NCI-H2081 (cell line): Measurements from ENCODE around the gene IFI35.
"Not testable (repeated sequence)": the region's sequence is repeated elsewhere in the genome, so short reads cannot be mapped to it uniquely, and the experiment has no call there.

Source experiments
- DNase-seq, 2 experiments: peaks; one replicate each; lab custom pipeline; 2025; lab: John Stamatoyannopoulos, UW

IFI35 gene

GRCh38 chr17:43006639-43007551, at the start of gene IFI35:
IFI35 (plus strand) TSS chr17:43006784; CDS start chr17:43006948, 164 bp downstream.
- peak; percentile 50 to 82 for DNase-seq

GRCh38 chr17:42964161-42964932, 42.2 kb upstream of the IFI35 start, which contains the start of gene AARSD1:
AARSD1 (minus strand) TSS chr17:42964454; CDS start chr17:42964440, 14 bp downstream.
- peak; percentile 94 to 97 for DNase-seq

- DNase-seq = no peak
Observed at GRCh38 chr17:42967925-42968324, 38.7 kb upstream of the IFI35 start.

GRCh38 chr17:42969001-42969581, 37.5 kb upstream of the IFI35 start:
- DNase-seq = peak in 1 of 2 experiments; percentile 34

DNA sequence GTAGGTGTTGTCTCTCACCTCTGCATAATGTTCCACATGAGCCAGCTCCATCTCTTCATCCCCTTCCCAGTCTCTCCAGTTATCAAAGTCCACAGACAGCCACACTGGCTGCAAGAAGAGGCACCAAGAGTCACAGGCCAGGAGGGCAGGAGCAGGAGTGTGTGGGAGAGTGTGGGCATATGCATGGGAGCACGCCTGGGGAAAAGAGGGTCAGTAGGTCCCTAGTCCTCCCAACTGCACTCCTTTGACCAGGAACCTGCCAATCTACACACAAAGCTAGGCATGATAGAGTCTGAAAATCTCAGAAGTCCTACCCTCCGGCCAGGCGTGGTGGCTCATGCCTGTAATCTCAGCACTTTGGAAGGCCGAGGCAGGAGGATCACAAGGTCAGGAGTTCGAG, 35.0 kb upstream of the IFI35 start:
- DNase-seq = no peak

- not testable (repeated sequence) for DNase-seq
Observed at GRCh38 chr17:42973323-42973722, 33.3 kb upstream of the IFI35 start.

GRCh38 chr17:42975265-42975664, 31.3 kb upstream of the IFI35 start:
- no peak for DNase-seq

DNA sequence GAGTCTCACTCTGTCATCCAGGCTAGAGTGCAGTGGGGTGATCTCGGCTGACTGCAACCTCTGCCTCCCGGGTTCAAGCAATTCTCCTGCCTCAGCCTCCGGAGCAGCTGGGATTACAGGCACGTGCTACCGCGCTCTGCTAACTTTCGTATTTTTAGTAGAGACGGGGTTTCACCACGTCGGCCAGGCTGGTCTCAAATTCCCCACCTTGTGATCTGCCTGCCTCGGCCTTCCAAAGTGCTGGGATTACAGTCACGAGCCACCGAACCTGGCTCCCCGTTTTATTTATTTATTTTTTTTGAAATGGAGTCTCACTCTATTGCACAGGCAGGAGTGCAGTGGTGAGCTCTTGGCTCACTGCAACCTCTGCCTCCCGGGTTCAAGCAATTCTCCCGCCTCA, 30.9 kb upstream of the IFI35 start:
- not testable (repeated sequence) for DNase-seq

GRCh38 chr17:42979511-42980273, 26.9 kb upstream of the IFI35 start, which contains the start of gene PTGES3L:
PTGES3L (minus strand) TSS chr17:42980080; CDS start chr17:42980053, 27 bp downstream.
- DNase-seq = peak; percentile 83 to 90

- DNase-seq = peak; percentile 94
Observed at GRCh38 chr17:42980274-42980765, 26.3 kb upstream of the IFI35 start, which contains the start of gene RUNDC1. RUNDC1 (plus strand) TSS chr17:42980565; CDS start chr17:42980577, 12 bp downstream.

- peak; percentile 46 to 67 for DNase-seq
Observed at GRCh38 chr17:42980766-42981397, 25.7 kb upstream of the IFI35 start.

DNA sequence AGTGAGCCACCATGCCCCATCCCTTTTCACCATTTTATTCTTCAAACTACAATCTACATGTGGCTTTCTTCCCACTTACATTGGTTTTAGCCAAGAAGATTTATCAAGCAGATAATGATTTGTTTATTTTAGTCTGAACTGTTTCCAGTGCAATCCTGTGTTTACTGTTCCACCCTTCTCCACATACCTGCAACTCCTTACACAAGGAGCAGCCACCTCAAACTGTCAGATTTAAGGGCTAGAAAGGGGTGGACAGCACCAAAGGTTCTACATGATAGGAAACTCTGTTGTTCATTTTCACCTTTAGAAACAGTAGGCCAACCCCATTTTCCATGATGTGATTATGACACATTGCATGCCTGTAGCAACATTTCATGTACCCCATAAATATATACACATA, 24.3 kb upstream of the IFI35 start:
- no peak for DNase-seq

DNA sequence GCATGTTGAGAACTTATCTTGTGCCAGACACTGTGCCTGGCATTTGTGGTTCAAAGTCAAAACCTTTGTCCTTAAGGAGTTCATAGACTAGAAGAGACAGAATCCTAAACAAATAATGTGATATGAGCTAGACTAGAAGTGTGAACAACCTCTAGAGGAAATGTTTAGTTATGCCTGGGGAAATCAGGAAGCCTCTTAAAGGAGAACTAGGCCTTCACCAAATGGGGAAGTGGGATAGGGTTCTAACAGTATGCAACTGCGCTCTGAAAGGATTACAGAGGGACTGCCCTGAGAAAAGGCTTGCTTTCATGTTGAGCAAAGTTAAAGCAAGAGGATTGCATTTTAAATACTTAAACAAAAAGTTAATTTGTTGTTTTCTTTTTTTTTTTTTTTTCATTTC, 21.4 kb upstream of the IFI35 start:
- no peak for DNase-seq

- DNase-seq = no peak
Observed at GRCh38 chr17:42989141-42989540, 17.4 kb upstream of the IFI35 start.

DNA sequence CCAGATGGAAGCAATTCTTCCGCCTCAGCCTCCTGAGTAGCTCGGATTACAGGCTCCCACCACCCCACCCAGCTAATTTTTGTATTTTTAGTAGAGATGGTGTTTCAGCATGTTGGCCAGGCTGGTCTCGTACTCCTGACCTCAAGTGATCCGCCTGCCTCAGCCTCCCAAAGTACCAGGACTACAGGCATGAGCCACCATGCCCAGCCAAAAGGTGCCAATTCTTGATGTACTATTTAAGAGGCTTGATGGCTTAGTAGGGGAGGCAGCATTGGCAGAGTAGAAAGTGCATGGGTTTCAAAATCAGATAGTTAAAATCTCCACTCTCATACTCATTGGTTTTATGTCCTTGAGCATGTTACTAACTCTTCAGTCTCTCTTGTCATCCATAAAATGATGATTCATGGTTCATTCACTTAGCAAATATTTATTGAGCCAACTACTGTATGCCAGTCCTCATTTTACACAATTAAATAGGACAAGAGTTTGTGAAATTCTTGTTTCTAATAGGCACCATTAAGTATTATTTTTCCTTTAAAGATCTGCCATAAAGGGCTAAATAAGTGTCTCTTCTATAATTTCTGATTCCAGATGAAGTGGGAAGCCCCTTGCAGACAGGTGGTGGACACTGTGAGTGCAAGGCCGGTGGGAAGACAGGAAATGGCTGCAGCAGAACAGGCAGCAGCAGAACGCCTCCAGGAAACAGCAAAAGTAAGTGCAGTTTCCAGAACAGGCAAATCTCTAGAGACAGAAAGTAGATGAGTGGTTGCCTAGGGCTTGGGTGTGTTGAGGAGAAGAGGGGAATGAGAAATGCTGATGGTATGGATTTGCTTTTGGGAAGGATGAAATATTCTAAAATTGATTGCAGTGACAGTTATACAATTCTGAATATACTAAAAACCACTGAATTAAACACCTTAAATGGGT, 16.6 kb upstream of the IFI35 start:
- DNase-seq = no peak

- no peak for DNase-seq
Observed at GRCh38 chr17:42991471-42991870, 15.1 kb upstream of the IFI35 start.

- DNase-seq = no peak
Observed at GRCh38 chr17:42992872-42993271, 13.7 kb upstream of the IFI35 start.

GRCh38 chr17:42993913-42994312, 12.7 kb upstream of the IFI35 start:
- DNase-seq = not testable (repeated sequence)

DNA sequence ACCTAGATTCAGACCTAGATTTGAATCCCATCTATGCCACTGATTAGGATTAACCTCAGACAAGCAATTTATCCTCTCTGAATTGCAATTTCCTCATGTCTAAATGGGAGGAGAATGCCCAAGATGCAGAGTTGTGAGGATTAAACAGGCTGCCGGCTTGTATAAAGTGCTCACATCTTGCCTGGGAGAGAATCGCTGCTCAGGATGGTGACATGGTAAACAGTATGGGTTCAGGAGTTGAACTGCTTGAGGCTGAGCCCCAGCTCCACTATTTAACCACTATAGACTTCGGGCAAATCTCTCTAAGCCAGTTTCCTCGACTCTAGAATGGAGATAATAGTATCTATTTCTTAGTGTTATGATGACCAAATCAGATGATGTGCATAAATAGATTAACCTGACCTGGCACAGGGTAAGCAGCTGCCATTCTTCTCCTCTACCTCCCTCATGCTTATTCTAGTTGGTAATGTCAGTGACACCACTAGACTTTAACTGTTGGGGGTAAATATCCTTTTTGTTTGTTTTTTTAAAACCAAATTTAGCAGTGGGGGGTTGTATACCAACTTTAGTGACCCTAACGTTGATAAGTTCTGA, 9.1 kb upstream of the IFI35 start:
- DNase-seq = no peak
